Stomach (tissue), 9 donors: ENCODE data around the gene SLC2A6. TPM values are rescaled to one million over a fixed set of nuclear protein-coding genes. Genes with fewer than 3 reads are reported as not detected.
A peak's percentile ranks its signal among the peaks of the same experiment; 100 is the strongest.

Experiments
- DNase-seq, 2 donors: peaks; one replicate each; pipeline versions ENCODE4 v3.0.0 to v3.0.0-alpha.2; 2013 to 2019
- H3K27ac ChIP-seq, 5 donors: fragments of 200-600 bp in 4 of 5; sonication (generic) in 4 of 5; one replicate each; pipeline ENCODE4 v1.5.1; 2013 to 2019; ENCODE audit warnings: mild to moderate bottlenecking in 1 of 5, moderate library complexity in 1 of 5
- H3K27me3 ChIP-seq, 3 donors: fragments of 200-600 bp; sonication (generic); one replicate each; pipeline ENCODE4 v1.5.1; 2017 to 2019; ENCODE audit warnings: mixed run types in 1 of 3
- H3K36me3 ChIP-seq, 4 donors: fragments of 200-600 bp; sonication (generic); 1 replicate in 3 of 4; 2 replicates in 1 of 4; pipeline ENCODE4 v1.5.1; 2016 to 2019
- H3K4me1 ChIP-seq, 4 donors: fragments of 200-600 bp; sonication (generic); one replicate each; pipeline ENCODE4 v1.5.1; 2016 to 2019
- H3K4me3 ChIP-seq, 4 donors: fragments of 200-600 bp; sonication (generic) in 3 of 4; one replicate each; pipeline ENCODE4 v1.5.1; 2016 to 2019; ENCODE audit warnings: mild to moderate bottlenecking in 1 of 4
- H3K9me3 ChIP-seq, 4 donors: fragments of 200-600 bp; sonication (generic); one replicate each; pipeline ENCODE4 v1.5.1; 2016 to 2019
- CTCF ChIP-seq, 7 experiments: fragments of 450-650 bp in 4 of 7; fragments of 200-600 bp in 3 of 7; sonication (generic) in 3 of 7; IDR thresholded peaks; one replicate each; pipeline ENCODE4 v1.5.1; 2016 to 2019; ENCODE audit warnings: antibody characterized with exemption in 7 of 7, control low read depth in 2 of 7, mild to moderate bottlenecking in 1 of 7
- EP300 ChIP-seq: sonication (generic); formaldehyde crosslinking; IDR thresholded peaks from one replicate; pipeline ENCODE4 v1.6.1; 2017; ENCODE audit warnings: antibody characterized with exemption
- POLR2A ChIP-seq, 4 donors: fragments of 450-650 bp; IDR thresholded peaks; one replicate each; pipeline ENCODE4 v1.6.1; 2016; ENCODE audit warnings: antibody characterized with exemption in 4 of 4, control low read depth in 2 of 4, mild to moderate bottlenecking in 1 of 4, moderate library complexity in 1 of 4
- POLR2AphosphoS5 ChIP-seq, 3 donors: sonication (generic); formaldehyde crosslinking; IDR thresholded peaks; one replicate each; pipeline ENCODE4 v1.6.1; 2016; ENCODE audit warnings: antibody characterized with exemption in 3 of 3
- WGBS, 5 donors: extraction: QIAGEN DNeasy Blood & Tissue Kit in 3 of 5; methylation state at CpG; one replicate each; pipeline versions ENCODE4 v1.1.5 to v1.1.7; 2013 to 2018; 5-methylcytosine and 5-hydroxymethylcytosine counted together
- intact Hi-C: fragments of 100-400 bp; cut with DNase I; formaldehyde crosslinking; loops from one replicate; pipeline ENCODE4 v1.15.1; 2023; ENCODE audit warnings: low total_unique reads
- polyA plus RNA-seq, 3 donors: library from polyadenylated mRNA; stranded (reverse); fragments of 200-250 nt; gene quantifications; one replicate each; pipeline ENCODE4 v1.2.3, GENCODE V29; 2013
- total RNA-seq, 5 donors: library from RNA; depleted of rRNA; stranded (reverse); fragments of >200 nt; gene quantifications; one replicate each; pipeline versions ENCODE4 v1.1.0 to v1.2.3, GENCODE V29; 2014 to 2016
- donor health status: healthy with polysubstance abuse.
- donor health status: Bipolar disorder and iron deficiency.
- donor health status: healthy.

SLC2A6 gene
- total and polyA plus RNA-seq, 8 donors, result 0.55 to 14.3 (median 1.3) TPM; not detected in 2

DNA sequence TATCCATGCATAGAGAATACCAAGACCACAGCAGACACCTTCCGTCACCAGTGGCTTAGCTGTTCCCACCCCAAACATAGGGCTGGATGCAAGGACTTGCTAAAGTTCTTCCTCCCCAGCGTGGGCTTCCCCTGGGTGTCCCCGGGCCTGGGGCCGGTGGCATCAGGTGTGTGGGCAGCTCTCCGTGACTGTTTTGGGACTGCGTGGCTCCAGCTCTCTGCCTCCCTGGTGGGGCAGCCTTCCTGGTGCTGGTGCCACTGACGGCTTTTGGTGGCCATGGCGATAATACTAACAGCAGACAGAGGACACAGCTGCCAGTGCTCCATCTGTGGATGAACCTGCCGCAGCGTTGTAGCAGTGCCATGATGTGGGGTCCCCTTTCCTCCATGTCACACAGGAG is 14.3 kb downstream of the SLC2A6 start:
- 80 to 93% (median 91%) methylated on average over 7 to 10 of the region's 10 CpGs for WGBS, 5 donors
- no peak for DNase-seq
- H3K27ac ChIP-seq, result no peak overlapping the region
- no peak for TF ChIP-seq CTCF (IDR thresholded peaks at IDR 0.05)
- TF ChIP-seq EP300, result no peak
- TF ChIP-seq POLR2A (IDR thresholded peaks at IDR 0.05), result no peak
- TF ChIP-seq POLR2AphosphoS5 (IDR thresholded peaks at IDR 0.05), result no peak
- H3K27me3 ChIP-seq, result no peaks in the 10 kb centered on the region
- H3K4me3 ChIP-seq, result no peak overlapping the region
- H3K9me3 ChIP-seq, result no peaks in the 10 kb centered on the region
- H3K36me3 ChIP-seq, result peaks cover 14 to 61% (median 56%) of the 10 kb centered on the region in 4 donors
- intact Hi-C loops, result no loop called here
- H3K4me1 ChIP-seq, result peaks cover 30 to 60% (median 35%) of the 10 kb centered on the region in 4 donors

- WGBS, 5 donors, result 75 to 88% (median 76%) methylated on average over 22 to 24 of the region's 24 CpGs
- H3K4me1 ChIP-seq, result peaks cover 28 to 58% (median 34%) of the 10 kb centered on the region in 4 donors
- no peak overlapping the region for H3K27ac ChIP-seq
- no peaks in the 10 kb centered on the region for H3K9me3 ChIP-seq
- peaks cover 14 to 55% (median 53%) of the 10 kb centered on the region in 4 donors for H3K36me3 ChIP-seq
- H3K4me3 ChIP-seq, result no peak overlapping the region
- H3K27me3 ChIP-seq, result no peaks in the 10 kb centered on the region
- intact Hi-C loops, result no loop called here
- DNase-seq, result no peak
- TF ChIP-seq EP300 (no peak), POLR2A (IDR thresholded peaks at IDR 0.05) (no peak), CTCF (IDR thresholded peaks at IDR 0.05) (no peak), POLR2AphosphoS5 (IDR thresholded peaks at IDR 0.05) (no peak)
Observed at GRCh38 chr9:133463864-133464615, 14.9 kb downstream of the SLC2A6 start.

GRCh38 chr9:133463234-133463863 is 15.6 kb downstream of the SLC2A6 start:
- no peaks in the 10 kb centered on the region for H3K9me3 ChIP-seq
- 82 to 93% (median 88%) methylated on average over 20 to 22 of the region's 22 CpGs for WGBS, 5 donors
- H3K36me3 ChIP-seq, result peaks cover 9 to 48% (median 46%) of the 10 kb centered on the region in 4 donors
- H3K4me1 ChIP-seq, result peaks cover 31 to 58% (median 38%) of the 10 kb centered on the region in 4 donors
- no peak overlapping the region for H3K4me3 ChIP-seq
- no peak overlapping the region for H3K27ac ChIP-seq
- TF ChIP-seq POLR2AphosphoS5 (IDR thresholded peaks at IDR 0.05) (no peak), CTCF (IDR thresholded peaks at IDR 0.05) (peak in 2 of 7 experiments; percentile 4 to 17), POLR2A (IDR thresholded peaks at IDR 0.05) (no peak), EP300 (no peak)
- H3K27me3 ChIP-seq, result no peaks in the 10 kb centered on the region
- no peak for DNase-seq
- intact Hi-C loops, result no loop called here

DNA sequence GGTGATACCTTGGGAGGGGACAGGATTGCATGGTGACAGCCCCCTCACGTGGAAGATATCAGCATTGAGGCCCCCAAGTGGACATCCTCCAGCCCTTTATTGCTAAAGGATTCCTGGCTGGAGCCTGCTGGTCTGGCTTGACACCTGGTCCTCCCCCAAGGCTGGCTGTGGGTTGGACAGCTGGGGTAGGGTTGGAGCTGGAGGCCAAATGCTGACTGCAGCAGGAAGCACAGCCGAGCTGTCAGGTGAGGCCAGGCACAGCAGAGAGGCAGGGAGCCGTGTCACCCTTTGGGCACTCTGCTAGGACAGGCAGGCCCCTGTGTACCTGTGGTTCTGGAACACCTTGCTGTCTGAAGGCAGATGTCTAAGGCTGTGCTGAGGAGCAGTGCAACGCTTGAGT is 16.9 kb downstream of the SLC2A6 start:
- DNase-seq, result peak; percentile 44 to 46
- WGBS, 5 donors, result 33 to 59% (median 39%) methylated on average over 3 to 4 of the region's 4 CpGs

More for the DNA sequence above, 16.9 kb downstream of the SLC2A6 start:
- Histone ChIP-seq H3K9me3 (no peaks in the 10 kb centered on the region), H3K27ac (peak overlapping the region in 3 of 5 donors; percentile 96 to 98 (median 98)), H3K27me3 (no peaks in the 10 kb centered on the region), H3K4me3 (no peak overlapping the region), H3K4me1 (peaks cover 31 to 53% (median 38%) of the 10 kb centered on the region in 4 donors), H3K36me3 (peaks cover 9 to 34% (median 32%) of the 10 kb centered on the region in 4 donors)
- TF ChIP-seq CTCF (IDR thresholded peaks at IDR 0.05), result no peak
- TF ChIP-seq POLR2A (IDR thresholded peaks at IDR 0.05), result no peak
- no peak for TF ChIP-seq EP300
- no peak for TF ChIP-seq POLR2AphosphoS5 (IDR thresholded peaks at IDR 0.05)
- intact Hi-C loops, result no loop called here
